ENCODE data around the gene UBTF. TPM values are rescaled to one million over a fixed set of nuclear protein-coding genes. Genes with fewer than 3 reads are reported as not detected.

Gene UBTF
- total RNA-seq, 2 donors from 2014 or later = 48.2 to 55.4 TPM

GRCh38 chr17:44203731-44204440 is 15.6 kb downstream of the UBTF start:
- no peak for ATAC-seq (ENCODE audit: insufficient number of reproducible peaks, low FRiP score, low read depth)
- peaks cover 0 to 8% of the 10 kb centered on the region in 2 donors for H3K4me1 ChIP-seq (ENCODE audit: control insufficient read depth in 1 of 2, low read depth in 2 of 2)
- peak; percentile 64 for TF ChIP-seq CTCF (IDR thresholded peaks at IDR 0.05)
- no peaks in the 10 kb centered on the region for H3K27me3 ChIP-seq (replicated peaks; ENCODE audit: insufficient read depth)
- peaks cover 17% of the 10 kb centered on the region for H3K36me3 ChIP-seq
- no peaks in the 10 kb centered on the region for H3K9me3 ChIP-seq
- no peak for DNase-seq (ENCODE audit: low spot score)
- H3K4me3 ChIP-seq = no peak overlapping the region
- no peak overlapping the region for H3K27ac ChIP-seq

GRCh38 chr17:44202756-44203155 is 16.7 kb downstream of the UBTF start:
- H3K4me3 ChIP-seq = no peak overlapping the region
- no peaks in the 10 kb centered on the region for H3K27me3 ChIP-seq (replicated peaks; ENCODE audit: insufficient read depth)
- no peak for ATAC-seq (ENCODE audit: insufficient number of reproducible peaks, low FRiP score, low read depth)
- peaks cover 8% of the 10 kb centered on the region for H3K36me3 ChIP-seq
- H3K9me3 ChIP-seq = no peaks in the 10 kb centered on the region
- H3K4me1 ChIP-seq (ENCODE audit: control insufficient read depth in 1 of 2, low read depth in 2 of 2) = peaks cover 8 to 15% of the 10 kb centered on the region in 2 donors
- TF ChIP-seq CTCF (IDR thresholded peaks at IDR 0.05) = no peak
- H3K27ac ChIP-seq = no peak overlapping the region
- no peak for DNase-seq (ENCODE audit: low spot score)

DNA sequence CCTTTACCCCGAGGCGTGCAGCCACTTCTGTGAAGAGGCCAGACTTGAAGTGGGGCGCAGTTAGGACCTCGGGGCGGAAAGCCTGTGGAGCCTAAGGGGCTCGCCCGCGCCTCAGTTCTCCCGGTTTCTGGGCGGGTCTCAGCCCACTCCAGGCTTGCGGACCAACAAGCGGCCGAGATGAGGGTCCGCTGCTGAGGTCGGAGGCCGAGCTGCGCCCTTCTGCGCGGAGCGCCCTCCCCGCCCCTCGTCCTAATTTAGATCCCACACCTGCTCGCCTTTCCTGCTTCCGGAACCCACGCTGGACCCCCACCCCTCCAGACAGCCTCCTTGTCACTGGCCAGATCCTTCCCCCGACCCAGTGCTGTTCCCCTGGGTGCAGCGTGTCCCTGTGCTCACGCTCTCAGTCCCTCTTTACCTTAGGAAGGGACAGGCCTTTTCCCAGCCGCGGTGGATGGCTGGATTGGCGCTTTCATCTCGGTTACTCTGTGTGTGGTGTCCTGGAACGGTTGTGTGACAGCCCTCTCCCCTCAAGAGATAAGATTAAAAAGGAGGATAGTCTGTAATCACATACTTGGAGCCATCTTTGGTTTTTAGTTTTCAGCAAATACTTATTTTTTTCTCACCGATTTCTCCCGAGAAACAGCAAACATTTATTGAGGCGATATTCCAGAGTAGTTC is 18.9 kb downstream of the UBTF start:
- no peak for TF ChIP-seq CTCF (IDR thresholded peaks at IDR 0.05)
- H3K27me3 ChIP-seq (replicated peaks; ENCODE audit: insufficient read depth) = no peaks in the 10 kb centered on the region
- ATAC-seq (ENCODE audit: insufficient number of reproducible peaks, low FRiP score, low read depth) (no peak), DNase-seq (ENCODE audit: low spot score) (no peak)
- H3K9me3 ChIP-seq = no peaks in the 10 kb centered on the region
- H3K4me3 ChIP-seq = peak overlapping the region; percentile 92
- H3K36me3 ChIP-seq = peaks cover 6% of the 10 kb centered on the region
- H3K27ac ChIP-seq = peak overlapping the region; percentile 85 to 95
- H3K4me1 ChIP-seq (ENCODE audit: control insufficient read depth in 1 of 2, low read depth in 2 of 2) = peaks cover 12 to 29% of the 10 kb centered on the region in 2 donors

- no peaks in the 10 kb centered on the region for H3K27me3 ChIP-seq (replicated peaks; ENCODE audit: insufficient read depth)
- no peaks in the 10 kb centered on the region for H3K9me3 ChIP-seq
- H3K27ac ChIP-seq = peak within 1 kb of the TSS; percentile 93 to 95
- no peak for TF ChIP-seq CTCF (IDR thresholded peaks at IDR 0.05)
- H3K36me3 ChIP-seq = peaks cover 9% of the 10 kb centered on the region
- ATAC-seq (ENCODE audit: insufficient number of reproducible peaks, low FRiP score, low read depth) (peak; percentile 80), DNase-seq (ENCODE audit: low spot score) (peak; percentile 99)
- peak within 1 kb of the TSS; percentile 92 for H3K4me3 ChIP-seq
- peaks cover 12 to 29% of the 10 kb centered on the region in 2 donors for H3K4me1 ChIP-seq (ENCODE audit: control insufficient read depth in 1 of 2, low read depth in 2 of 2)
Measured at GRCh38 chr17:44199553-44200477, 19.7 kb downstream of the UBTF start, which contains the start of gene ATXN7L3. Gene ATXN7L3 (minus strand): TSS chr17:44199884. CDS start chr17:44198070, 1,814 bp downstream.
